B cell (primary cell): ENCODE results near the gene MCAM. TPM values are rescaled to one million over a fixed set of nuclear protein-coding genes. Genes with fewer than 3 reads are reported as not detected.

ENCODE experiments used
- ATAC-seq: fragments of 200-7000 bp; cut with Tn5 transposase; one replicate; pipeline ENCODE4 v1.10.0; 2021; ENCODE audit warnings: low read depth, mild to moderate bottlenecking, moderate number of reproducible peaks, moderate library complexity
- CTCF ChIA-PET: fragments of 350-600 bp; sonication (Branson Sonifier 250); formaldehyde crosslinking; loops from one replicate; lab custom pipeline; 2021; ENCODE audit warnings: antibody characterized with exemption, inconsistent platforms; lab: Charles Lee
- POLR2A ChIA-PET: fragments of 350-600 bp; sonication (Branson Sonifier 250); formaldehyde crosslinking; loops from one replicate; lab custom pipeline; 2021; ENCODE audit warnings: antibody characterized with exemption; lab: Charles Lee
- DNase-seq: peaks from one replicate; pipeline ENCODE4 v3.0.0; 2013
- H2AFZ ChIP-seq: 2 replicates; pipeline ENCODE4 v1.6.1; 2012; ENCODE audit warnings: mild to moderate bottlenecking, low read depth, low read length; ENCODE audit not compliant: insufficient read depth, poor library complexity, severe bottlenecking
- H3K27ac ChIP-seq, 2 donors: 1 replicate in 1 of 2; 2 replicates in 1 of 2; pipeline ENCODE4 v1.5.1; 2012 to 2013; ENCODE audit warnings: low read length in 2 of 2, mild to moderate bottlenecking in 2 of 2, moderate library complexity in 1 of 2
- H3K27me3 ChIP-seq, 4 experiments: fragments of 200-600 bp in 1 of 4; sonication (generic) in 1 of 4; replicated peaks in 1 of 4; 1 replicate in 2 of 4; 2 replicates in 2 of 4; pipeline versions ENCODE4 v1.6.1 to v1.7.0; 2013 to 2016; ENCODE audit warnings: low read length in 3 of 4, mild to moderate bottlenecking in 2 of 4, mixed read lengths in 1 of 4, moderate library complexity in 1 of 4; ENCODE audit not compliant: insufficient read depth in 4 of 4, control insufficient read depth in 3 of 4; ENCODE audit errors: control extremely low read depth in 1 of 4
- H3K36me3 ChIP-seq, 2 experiments: replicated peaks in 1 of 2; 1 replicate in 1 of 2; 2 replicates in 1 of 2; pipeline versions ENCODE4 v1.6.1 to v1.7.1; 2013; ENCODE audit warnings: low read length in 1 of 2; ENCODE audit not compliant: insufficient read depth in 2 of 2, control insufficient read depth in 1 of 2; ENCODE audit errors: control extremely low read depth in 1 of 2, extremely low read depth in 1 of 2
- H3K4me1 ChIP-seq, 2 donors: fragments of 200-600 bp in 1 of 2; sonication (generic) in 1 of 2; 1 replicate in 1 of 2; 2 replicates in 1 of 2; pipeline versions ENCODE4 v1.5.1 to v1.6.1; 2013 to 2017; ENCODE audit warnings: low read length in 2 of 2; ENCODE audit not compliant: control insufficient read depth in 2 of 2, insufficient read depth in 2 of 2
- H3K4me2 ChIP-seq: replicated peaks from 2 replicates; pipeline ENCODE3; 2012; ENCODE audit warnings: mild to moderate bottlenecking, low read depth, low read length; ENCODE audit not compliant: poor library complexity, severe bottlenecking
- H3K4me3 ChIP-seq, 5 experiments: fragments of 200-600 bp in 1 of 5; sonication (generic) in 1 of 5; 1 replicate in 3 of 5; 2 replicates in 2 of 5; pipeline versions ENCODE4 v1.5.1 to v1.7.0; 2011 to 2016; ENCODE audit warnings: low read length in 4 of 5, mild to moderate bottlenecking in 4 of 5, low read depth in 2 of 5, control low read depth in 1 of 5, moderate library complexity in 1 of 5; ENCODE audit not compliant: insufficient read depth in 1 of 5; ENCODE audit errors: control extremely low read depth in 1 of 5, extremely low read depth in 1 of 5
- H3K79me2 ChIP-seq: fragments of 200-600 bp; sonication (generic); one replicate; pipeline ENCODE4 v1.6.0; 2016; ENCODE audit warnings: low read length; ENCODE audit not compliant: control insufficient read depth, insufficient read depth
- H3K9ac ChIP-seq: fragments of 200-600 bp; sonication (generic); 2 replicates; pipeline ENCODE4 v1.6.1; 2017; ENCODE audit warnings: mild to moderate bottlenecking, low read length, moderate library complexity
- H3K9me3 ChIP-seq, 3 donors: one replicate each; pipeline versions ENCODE4 v1.6.1 to v1.7.1; 2013; ENCODE audit warnings: low read length in 2 of 3; ENCODE audit not compliant: control insufficient read depth in 2 of 3, insufficient read depth in 1 of 3; ENCODE audit errors: control extremely low read depth in 1 of 3
- H4K20me1 ChIP-seq: 2 replicates; pipeline ENCODE4 v1.6.0; 2012; ENCODE audit warnings: mild to moderate bottlenecking, low read length; ENCODE audit not compliant: insufficient read depth, control insufficient read depth, poor library complexity, severe bottlenecking
- H3K27ac Mint-ChIP-seq: one replicate; pipeline ENCODE4 v1.8.0; 2021; ENCODE audit warnings: mixed read lengths
- H3K27me3 Mint-ChIP-seq: one replicate; pipeline ENCODE4 v1.8.0; 2021; ENCODE audit warnings: mixed read lengths
- H3K4me1 Mint-ChIP-seq: one replicate; pipeline ENCODE4 v1.8.0; 2021; ENCODE audit warnings: mixed read lengths
- H3K4me3 Mint-ChIP-seq: one replicate; pipeline ENCODE4 v1.8.0; 2021; ENCODE audit warnings: mixed read lengths
- H3K9me3 Mint-ChIP-seq: one replicate; pipeline ENCODE4 v1.8.0; 2022; ENCODE audit warnings: mixed read lengths; ENCODE audit not compliant: insufficient read depth
- CTCF ChIP-seq: fragments of 200-600 bp; IDR thresholded peaks from one replicate; pipeline ENCODE4 v1.8.0; 2022; ENCODE audit warnings: antibody characterized with exemption, mild to moderate bottlenecking
- EZH2 ChIP-seq: IDR thresholded peaks from 2 replicates; pipeline ENCODE4 v1.6.1; 2012; ENCODE audit warnings: borderline replicate concordance, low read depth, mild to moderate bottlenecking, moderate library complexity, low read length; ENCODE audit not compliant: insufficient read depth, poor library complexity, severe bottlenecking
- WGBS: methylation state at CpG from one replicate; pipeline ENCODE4 v1.1.5; 2013; ENCODE audit warnings: missing lambda C conversion rate; ENCODE audit not compliant: insufficient coverage; 5-methylcytosine and 5-hydroxymethylcytosine counted together
- intact Hi-C: fragments of 100-400 bp; cut with micrococcal nuclease; formaldehyde crosslinking; loops from one replicate; pipeline ENCODE4 v1.10.0; 2022
- polyA minus RNA-seq: library from RNA; depleted of rRNA, polyadenylated mRNA; stranded (reverse); fragments of >200 nt; gene quantifications from 2 replicates; pipeline ENCODE4 v1.2.3, GENCODE V29; 2012
- polyA plus RNA-seq: library from polyadenylated mRNA; depleted of rRNA; stranded (reverse); fragments of >200 nt; gene quantifications from 2 replicates; pipeline ENCODE4 v1.2.3, GENCODE V29; 2012
- total RNA-seq, 2 donors: library from RNA; stranded (reverse); fragments of 120-200 nt in 1 of 2; gene quantifications; 1 replicate in 1 of 2; 2 replicates in 1 of 2; pipeline versions ENCODE4 v1.2.3 to v1.2.4, GENCODE V29; 2013 to 2022

The MCAM gene
- total RNA-seq (0.29 and 0.42 TPM in 2 replicates), polyA plus RNA-seq (1.1 and 1.4 TPM in 2 replicates), polyA minus RNA-seq (1.4 and 2.1 TPM in 2 replicates)
- 5.2 TPM for total RNA-seq (2013)

GRCh38 chr11:119316729-119317591 is at the start of gene MCAM:
Gene MCAM (minus strand): TSS chr11:119317130. CDS start chr11:119317101, 29 bp downstream.
- H3K79me2 ChIP-seq: no peaks in the 10 kb centered on the region
- POLR2A ChIA-PET: no interaction called here
- peak; percentile 14 for TF ChIP-seq EZH2
- no peak for TF ChIP-seq CTCF
- H3K27ac ChIP-seq: no peak within 1 kb of the TSS
- peak within 1 kb of the TSS; percentile 83 for H3K4me2 ChIP-seq
- peaks cover 13% of the 10 kb centered on the region for H3K27me3 Mint-ChIP-seq
- no peaks in the 10 kb centered on the region for H4K20me1 ChIP-seq
- H3K9me3 Mint-ChIP-seq: no peaks in the 10 kb centered on the region
- H3K36me3 ChIP-seq: no peaks in the 10 kb centered on the region
- CTCF ChIA-PET: interaction anchor here (1.2 to 3.5 kb wide), 2 partner anchors 9 to 120 kb away, joined by 5 to 16 read pairs; no protein-coding TSS in a partner anchor
- 2% methylated on average over 74 of the region's 74 CpGs for WGBS
- peak within 1 kb of the TSS; percentile 83 for H3K4me3 Mint-ChIP-seq
- peaks cover 34% of the 10 kb centered on the region for H3K4me1 Mint-ChIP-seq
- H3K4me3 ChIP-seq: peak within 1 kb of the TSS in 4 of 5 experiments; percentile 15 to 60 (median 46)
- H3K9me3 ChIP-seq: peaks cover 0 to 9% (median 0%) of the 10 kb centered on the region in 3 donors
- no peak within 1 kb of the TSS for H3K27ac Mint-ChIP-seq
- H3K4me1 ChIP-seq: peaks cover 35 to 53% of the 10 kb centered on the region in 2 donors
- intact Hi-C loops: no loop called here
- H2AFZ ChIP-seq: peak within 1 kb of the TSS; percentile 59
- peak; percentile 51 for DNase-seq
- peaks cover 0 to 61% (median 22%) of the 10 kb centered on the region in 4 experiments for H3K27me3 ChIP-seq
- peak within 1 kb of the TSS; percentile 62 for H3K9ac ChIP-seq
- no peak for ATAC-seq

GRCh38 chr11:119365071-119365591 is 48.2 kb upstream of the MCAM start:
- POLR2A ChIA-PET: no interaction called here
- Histone ChIP-seq H3K9me3 (peaks cover 0 to 19% (median 0%) of the 10 kb centered on the region in 3 donors), H2AFZ (no peak overlapping the region), H3K27ac (no peak overlapping the region), H3K4me1 (peaks cover 15 to 19% of the 10 kb centered on the region in 2 donors), H3K27me3 (peaks cover 0 to 56% (median 27%) of the 10 kb centered on the region in 4 experiments), H3K9ac (no peak overlapping the region), H4K20me1 (no peaks in the 10 kb centered on the region), H3K4me2 (no peak overlapping the region), H3K36me3 (no peaks in the 10 kb centered on the region), H3K79me2 (no peaks in the 10 kb centered on the region), H3K4me3 (no peak overlapping the region)
- DNase-seq (no peak), ATAC-seq (no peak)
- H3K4me3 Mint-ChIP-seq: peak overlapping the region; percentile 89
- CTCF ChIA-PET: interaction anchor here (1.5 kb wide), 1 partner anchor 9 kb away, joined by 9 read pairs; no protein-coding TSS in a partner anchor
- H3K9me3 Mint-ChIP-seq: no peaks in the 10 kb centered on the region
- no peak overlapping the region for H3K27ac Mint-ChIP-seq
- 87% methylated on average over 4 of the region's 6 CpGs for WGBS
- intact Hi-C loops: no loop called here
- TF ChIP-seq CTCF: no peak
- no peak for TF ChIP-seq EZH2
- H3K4me1 Mint-ChIP-seq: peaks cover 13% of the 10 kb centered on the region
- peaks cover 62% of the 10 kb centered on the region for H3K27me3 Mint-ChIP-seq
